ENCODE measurements around the gene ITGA7. TPM values are rescaled to one million over a fixed set of nuclear protein-coding genes. Genes with fewer than 3 reads are reported as not detected.

The ITGA7 gene
- total and polyA plus RNA-seq, 2 of the 4 experiments (the other 2 are of a cell fraction) = 3.9 to 15.7 TPM

- no TSS peak for BruUV-seq (replicated peaks)
- Histone ChIP-seq H3K27ac (ENCODE audit: insufficient read depth, low read length) (no peak overlapping the region), H3K4me3 (ENCODE audit: insufficient read depth, low read depth, low read length) (no peak overlapping the region), H4K20me1 (ENCODE audit: insufficient read depth, low read length) (no peaks in the 10 kb centered on the region), H4K8ac (ENCODE audit: low read depth in 2 of 2, low read length in 2 of 2) (no peak overlapping the region), H2AK9ac (replicated peaks; ENCODE audit: low read depth, low read length, poor library complexity) (no peak overlapping the region), H3K14ac (replicated peaks; ENCODE audit: low read depth, low read length) (no peak overlapping the region), H2AK5ac (ENCODE audit: low read depth, low read length) (no peak overlapping the region), H2BK20ac (ENCODE audit: low read depth, low read length) (no peak overlapping the region), H3K23ac (ENCODE audit: low read depth, low read length) (no peak overlapping the region), H2BK120ac (ENCODE audit: low read depth, low read length) (no peak overlapping the region), H3K36me3 (ENCODE audit: control insufficient read depth, insufficient read depth, low read length) (no peaks in the 10 kb centered on the region), H3K4me2 (ENCODE audit: low read depth, low read length) (no peak overlapping the region), H3K4me1 (ENCODE audit: control insufficient read depth, insufficient read depth, low read length) (no peaks in the 10 kb centered on the region), H4K5ac (ENCODE audit: low read depth, low read length) (no peak overlapping the region), H4K91ac (ENCODE audit: insufficient read depth, low read depth, low read length) (no peak overlapping the region), H3K18ac (ENCODE audit: low read depth, low read length) (no peak overlapping the region), H2BK15ac (ENCODE audit: low read depth, low read length) (no peak overlapping the region), H3K27me3 (ENCODE audit: control insufficient read depth, insufficient read depth, low read length) (peaks cover 3% of the 10 kb centered on the region), H3K56ac (ENCODE audit: extremely low read depth, insufficient read depth, low read length) (no peak overlapping the region), H3K9me1 (ENCODE audit: insufficient read depth, low read length) (no peaks in the 10 kb centered on the region), H2BK5ac (ENCODE audit: low read depth, low read length, poor library complexity, severe bottlenecking) (no peak overlapping the region), H3K79me1 (ENCODE audit: low read depth in 1 of 2, low read length in 2 of 2) (no peaks in the 10 kb centered on the region), H3K4ac (ENCODE audit: low read depth, low read length) (no peak overlapping the region), H3K9ac (ENCODE audit: low read depth, low read length) (no peak overlapping the region), H3K9me3 (ENCODE audit: control insufficient read depth, insufficient read depth, low read length) (no peaks in the 10 kb centered on the region), H2AFZ (replicated peaks; ENCODE audit: low read length, poor library complexity) (no peak overlapping the region)
- no peak for DNase-seq
- POLR2A ChIA-PET (ENCODE audit: unreplicated experiment) = no interaction called here
- ATAC-seq (ENCODE audit: low read depth) = no peak
- dilution Hi-C loops (cut with HindIII; ENCODE audit: low sequenced_read_pairs, unreplicated experiment) (no loop called here), in situ Hi-C loops (cut with MboI; ENCODE audit: low sequenced_read_pairs) (no loop called here), intact Hi-C loops (cut with micrococcal nuclease) (no loop called here)
- no peak for TF ChIP-seq BHLHE40 (IDR thresholded peaks at IDR 0.05; ENCODE audit: low read depth, low read length)
- TF ChIP-seq, protein P1, sequence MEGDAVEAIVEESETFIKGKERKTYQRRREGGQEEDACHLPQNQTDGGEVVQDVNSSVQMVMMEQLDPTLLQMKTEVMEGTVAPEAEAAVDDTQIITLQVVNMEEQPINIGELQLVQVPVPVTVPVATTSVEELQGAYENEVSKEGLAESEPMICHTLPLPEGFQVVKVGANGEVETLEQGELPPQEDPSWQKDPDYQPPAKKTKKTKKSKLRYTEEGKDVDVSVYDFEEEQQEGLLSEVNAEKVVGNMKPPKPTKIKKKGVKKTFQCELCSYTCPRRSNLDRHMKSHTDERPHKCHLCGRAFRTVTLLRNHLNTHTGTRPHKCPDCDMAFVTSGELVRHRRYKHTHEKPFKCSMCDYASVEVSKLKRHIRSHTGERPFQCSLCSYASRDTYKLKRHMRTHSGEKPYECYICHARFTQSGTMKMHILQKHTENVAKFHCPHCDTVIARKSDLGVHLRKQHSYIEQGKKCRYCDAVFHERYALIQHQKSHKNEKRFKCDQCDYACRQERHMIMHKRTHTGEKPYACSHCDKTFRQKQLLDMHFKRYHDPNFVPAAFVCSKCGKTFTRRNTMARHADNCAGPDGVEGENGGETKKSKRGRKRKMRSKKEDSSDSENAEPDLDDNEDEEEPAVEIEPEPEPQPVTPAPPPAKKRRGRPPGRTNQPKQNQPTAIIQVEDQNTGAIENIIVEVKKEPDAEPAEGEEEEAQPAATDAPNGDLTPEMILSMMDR (conservative IDR thresholded peaks at IDR 0.05; ENCODE audit: low read depth, low read length) = no peak
- no peak for TF ChIP-seq CHD1 (IDR thresholded peaks at IDR 0.05; ENCODE audit: low read depth, low read length)
- no peak for TF ChIP-seq RFX5 (IDR thresholded peaks at IDR 0.05; ENCODE audit: low read depth, low read length)
- TF ChIP-seq NFE2L2 (IDR thresholded peaks at IDR 0.05; ENCODE audit: low read depth, low read length) = no peak
- no peak for TF ChIP-seq MXI1 (IDR thresholded peaks at IDR 0.05; ENCODE audit: borderline replicate concordance, low read depth, low read length)
- TF ChIP-seq SMC3 (IDR thresholded peaks at IDR 0.05; ENCODE audit: low read depth, low read length) = no peak
- TF ChIP-seq MAZ (IDR thresholded peaks at IDR 0.05; ENCODE audit: borderline replicate concordance, low read depth, low read length) = no peak
- no peak for TF ChIP-seq POLR2A (IDR thresholded peaks at IDR 0.05; ENCODE audit: low read depth, low read length)
- no peak for TF ChIP-seq RAD21 (IDR thresholded peaks at IDR 0.05; ENCODE audit: low read length)
- CTCF ChIA-PET = no interaction called here
- 42% methylated on average over 4 of the region's 4 CpGs; no CpG with 5 or more reads in 1 of the 2 experiments for WGBS, 2 experiments (ENCODE audit: extremely low coverage in 2 of 2, insufficient read length in 1 of 2)
Observed at GRCh38 chr12:55671746-55672145, 36.0 kb downstream of the ITGA7 start.

Measured in IMR-90 (cell line).